ENCODE data around the gene RIMS3. TPM values are rescaled to one million over a fixed set of nuclear protein-coding genes. Genes with fewer than 3 reads are reported as not detected.

Gene RIMS3
- total RNA-seq, 1 donor from 2014 or later = 6.2 TPM

GRCh38 chr1:40651138-40651857, 14.2 kb downstream of the RIMS3 start:
- no peak overlapping the region for H3K27ac Mint-ChIP-seq
- TF ChIP-seq CTCF (IDR thresholded peaks at IDR 0.05) = no peak
- CTCF ChIA-PET = no interaction called here
- DNase-seq (no peak), ATAC-seq (ENCODE audit: low read depth) (no peak)
- no peaks in the 10 kb centered on the region for H3K9me3 Mint-ChIP-seq
- POLR2A ChIA-PET = no interaction called here
- no peaks in the 10 kb centered on the region for H3K4me1 Mint-ChIP-seq
- H3K36me3 Mint-ChIP-seq (ENCODE audit: low read depth) = no peaks in the 10 kb centered on the region
- peaks cover 9% of the 10 kb centered on the region for H3K27me3 Mint-ChIP-seq
- H3K4me3 Mint-ChIP-seq = no peak overlapping the region
- intact Hi-C loops (cut with micrococcal nuclease) = no loop called here

- H3K27me3 Mint-ChIP-seq = peaks cover 9% of the 10 kb centered on the region
- no peaks in the 10 kb centered on the region for H3K36me3 Mint-ChIP-seq (ENCODE audit: low read depth)
- no peak for DNase-seq
- intact Hi-C loops (cut with micrococcal nuclease) = no loop called here
- ATAC-seq (ENCODE audit: low read depth) = peak; percentile 45
- ChIA-PET CTCF (interaction anchor here (0.9 kb wide), 1 partner anchor 12 kb away, joined by 3 read pairs; no protein-coding TSS in a partner anchor), POLR2A (no interaction called here)
- H3K9me3 Mint-ChIP-seq = no peaks in the 10 kb centered on the region
- TF ChIP-seq CTCF (IDR thresholded peaks at IDR 0.05) = no peak
- no peaks in the 10 kb centered on the region for H3K4me1 Mint-ChIP-seq
- no peak overlapping the region for H3K4me3 Mint-ChIP-seq
- H3K27ac Mint-ChIP-seq = no peak overlapping the region
These were observed 15.4 kb downstream of the RIMS3 start for GRCh38 chr1:40650075-40650474.

- H3K27ac Mint-ChIP-seq = no peak overlapping the region
- no peak overlapping the region for H3K4me3 Mint-ChIP-seq
- no peaks in the 10 kb centered on the region for H3K36me3 Mint-ChIP-seq (ENCODE audit: low read depth)
- no peak for TF ChIP-seq CTCF (IDR thresholded peaks at IDR 0.05)
- intact Hi-C loops (cut with micrococcal nuclease) = no loop called here
- peaks cover 7% of the 10 kb centered on the region for H3K27me3 Mint-ChIP-seq
- H3K9me3 Mint-ChIP-seq = no peaks in the 10 kb centered on the region
- no peaks in the 10 kb centered on the region for H3K4me1 Mint-ChIP-seq
- no peak for DNase-seq
- CTCF ChIA-PET = interaction anchor here (0.9 kb wide), 1 partner anchor 12 kb away, joined by 3 read pairs; no protein-coding TSS in a partner anchor
- POLR2A ChIA-PET = no interaction called here
- ATAC-seq (ENCODE audit: low read depth) = no peak
These were observed 15.9 kb downstream of the RIMS3 start for GRCh38 chr1:40649592-40649930.

- Mint-ChIP-seq H3K27me3 (peaks cover 3% of the 10 kb centered on the region), H3K27ac (no peak overlapping the region), H3K9me3 (no peaks in the 10 kb centered on the region), H3K4me1 (no peaks in the 10 kb centered on the region), H3K4me3 (no peak overlapping the region), H3K36me3 (ENCODE audit: low read depth) (no peaks in the 10 kb centered on the region)
- CTCF ChIA-PET = interaction anchor here (0.9 kb wide), 1 partner anchor 13 kb away, joined by 3 read pairs; no protein-coding TSS in a partner anchor
- POLR2A ChIA-PET = no interaction called here
- intact Hi-C loops (cut with micrococcal nuclease) = no loop called here
- DNase-seq (no peak), ATAC-seq (ENCODE audit: low read depth) (no peak)
- TF ChIP-seq CTCF (IDR thresholded peaks at IDR 0.05) = no peak
These were observed 16.4 kb downstream of the RIMS3 start for GRCh38 chr1:40648928-40649591.

GRCh38 chr1:40648200-40648599, 17.3 kb downstream of the RIMS3 start:
- no peaks in the 10 kb centered on the region for H3K4me1 Mint-ChIP-seq
- no peak for DNase-seq
- H3K36me3 Mint-ChIP-seq (ENCODE audit: low read depth) = no peaks in the 10 kb centered on the region
- no peak overlapping the region for H3K27ac Mint-ChIP-seq
- ChIA-PET POLR2A (no interaction called here), CTCF (no interaction called here)
- H3K27me3 Mint-ChIP-seq = peaks cover 3% of the 10 kb centered on the region
- no peak overlapping the region for H3K4me3 Mint-ChIP-seq
- H3K9me3 Mint-ChIP-seq = no peaks in the 10 kb centered on the region
- no peak for TF ChIP-seq CTCF (IDR thresholded peaks at IDR 0.05)
- intact Hi-C loops (cut with micrococcal nuclease) = no loop called here
- ATAC-seq (ENCODE audit: low read depth) = no peak

All from activated B cell treated with CpG ODN at 0.5 μM for 24 hours (primary cell).